Activated CD4-positive, alpha-beta T cell treated with anti-CD3 and anti-CD28 coated beads, Interleukin-2, amount 50 U/mL, for 1 hour (primary cell): ENCODE data around the gene SALL2.

Experiments
- DNase-seq: peaks from one replicate; pipeline ENCODE4 v3.0.0-alpha.2; 2020

The SALL2 gene

GRCh38 chr14:21476523-21476924, 49.6 kb downstream of the SALL2 start:
- DNase-seq, result no peak

- DNase-seq, result no peak
Measured at GRCh38 chr14:21475767-21476522, 50.2 kb downstream of the SALL2 start.
